Upper lobe of left lung (tissue), 4 donors: ENCODE measurements around the gene PLSCR3.

ENCODE experiments used
- CTCF ChIP-seq, 6 experiments: fragments of 450-650 bp in 4 of 6; fragments of 200-600 bp in 2 of 6; sonication (generic) in 2 of 6; IDR thresholded peaks; one replicate each; pipeline ENCODE4 v1.5.1; 2016 to 2019; ENCODE audit warnings: antibody characterized with exemption in 6 of 6
- EP300 ChIP-seq, 4 donors: sonication (generic); formaldehyde crosslinking; IDR thresholded peaks; one replicate each; pipeline ENCODE4 v1.5.1; 2017; ENCODE audit warnings: antibody characterized with exemption in 4 of 4, control low read depth in 2 of 4
- POLR2A ChIP-seq, 4 donors: fragments of 450-650 bp; IDR thresholded peaks; one replicate each; pipeline ENCODE4 v1.5.1; 2016 to 2017; ENCODE audit warnings: antibody characterized with exemption in 4 of 4, mild to moderate bottlenecking in 2 of 4
- POLR2AphosphoS5 ChIP-seq, 2 donors: sonication (generic); formaldehyde crosslinking; IDR thresholded peaks; one replicate each; pipeline ENCODE4 v1.5.1; 2017; ENCODE audit warnings: antibody characterized with exemption in 2 of 2

- no peak for TF ChIP-seq POLR2AphosphoS5 (IDR thresholded peaks at IDR 0.05)
- no peak for TF ChIP-seq CTCF (IDR thresholded peaks at IDR 0.05)
- no peak for TF ChIP-seq EP300 (IDR thresholded peaks at IDR 0.05)
- no peak for TF ChIP-seq POLR2A (IDR thresholded peaks at IDR 0.05)
Measured at GRCh38 chr17:7369825-7370224, 24.5 kb downstream of the PLSCR3 start.
